NCI-H460 (cell line): ENCODE data around the gene KDM2A. TPM values are rescaled to one million over a fixed set of nuclear protein-coding genes. Genes with fewer than 3 reads are reported as not detected.

Experiments used
- DNase-seq: peaks from one replicate; pipeline ENCODE4 v3.0.0-alpha.2; 2016; ENCODE audit warnings: low read depth; ENCODE audit errors: extremely low read depth
- total RNA-seq: library from RNA; depleted of rRNA; stranded (reverse); fragments of >200 nt; shearing (Covaris generic); gene quantifications from 2 replicates; pipeline ENCODE4 v1.2.3, GENCODE V29; 2014; rRNA removed

Gene KDM2A
- total RNA-seq, 1 experiment from 2014 or later = 18.5 TPM

- DNase-seq = no peak
Observed at GRCh38 chr11:67295846-67296245, 176.8 kb downstream of the KDM2A start.

- no peak for DNase-seq
Observed at GRCh38 chr11:67298786-67299185, 179.7 kb downstream of the KDM2A start.

GRCh38 chr11:67299471-67300191, 180.6 kb downstream of the KDM2A start:
- DNase-seq = no peak

GRCh38 chr11:67300256-67300755, 181.2 kb downstream of the KDM2A start:
- DNase-seq = no peak

GRCh38 chr11:67300756-67301312, 181.8 kb downstream of the KDM2A start:
- DNase-seq = no peak

- no peak for DNase-seq
Observed at GRCh38 chr11:67301313-67301921, 182.4 kb downstream of the KDM2A start.

GRCh38 chr11:67301951-67302516, 183.0 kb downstream of the KDM2A start:
- DNase-seq = peak; percentile 34

GRCh38 chr11:67302571-67303131, 183.6 kb downstream of the KDM2A start:
- DNase-seq = peak; percentile 4

- peak; percentile 42 for DNase-seq
Observed at GRCh38 chr11:67303132-67303834, 184.2 kb downstream of the KDM2A start, which contains the start of gene SSH3. TSS of gene SSH3 (plus strand) at chr11:67303530. CDS start at chr11:67303626, 96 bp downstream.

- no peak for DNase-seq
Observed at GRCh38 chr11:67303835-67304411, 184.9 kb downstream of the KDM2A start.

- DNase-seq = no peak
Observed at GRCh38 chr11:67304511-67305113, 185.5 kb downstream of the KDM2A start.

GRCh38 chr11:67306769-67307544, 187.9 kb downstream of the KDM2A start:
- no peak for DNase-seq

- DNase-seq = no peak
Observed at GRCh38 chr11:67307545-67308001, 188.5 kb downstream of the KDM2A start.

Other genes starting within 250 kb of the KDM2A start
- 22.2 and 25.5 TPM in 2 replicates for gene PC, start 160.9 kb upstream of the KDM2A start, total RNA-seq
- not detected in 2 replicates for gene C11orf86, start 144.0 kb upstream of the KDM2A start, total RNA-seq
- gene SYT12, start 96.1 kb upstream of the KDM2A start, total RNA-seq = 0.32 and 0.52 TPM in 2 replicates
- 6.5 and 8.9 TPM in 2 replicates for gene RHOD, start 62.4 kb upstream of the KDM2A start, total RNA-seq
- 39.2 and 40.7 TPM in 2 replicates for gene GRK2, start 147.2 kb downstream of the KDM2A start, total RNA-seq
- 14.3 and 21.2 TPM in 2 replicates for gene ANKRD13D, start 170.0 kb downstream of the KDM2A start, total RNA-seq
- gene SSH3, start 184.3 kb downstream of the KDM2A start, total RNA-seq = 5.0 and 8.6 TPM in 2 replicates
- 62.8 and 75.5 TPM in 2 replicates for gene POLD4, start 234.3 kb downstream of the KDM2A start, total RNA-seq